Hepatocyte (in vitro differentiated cells): ENCODE measurements around the gene SOX8. TPM values are rescaled to one million over a fixed set of nuclear protein-coding genes. Genes with fewer than 3 reads are reported as not detected.

Experiments
- DNase-seq: peaks from one replicate; pipeline ENCODE4 v3.0.0-alpha.2; 2016; ENCODE audit warnings: low spot score
- H2AFZ ChIP-seq: fragments of 200-600 bp; sonication (generic); 2 replicates; pipeline ENCODE4 v1.6.0; 2016; ENCODE audit warnings: antibody characterized with exemption, mild to moderate bottlenecking
- H3K27ac ChIP-seq: fragments of 200-600 bp; sonication (generic); 2 replicates; pipeline ENCODE4 v1.5.1; 2016; ENCODE audit warnings: mild to moderate bottlenecking
- H3K27me3 ChIP-seq: fragments of 200-600 bp; sonication (generic); 2 replicates; pipeline ENCODE4 v1.6.1; 2016
- H3K36me3 ChIP-seq: fragments of 200-600 bp; sonication (generic); replicated peaks from 2 replicates; pipeline ENCODE4 v1.5.1; 2016; ENCODE audit warnings: low read depth; ENCODE audit not compliant: insufficient read depth
- H3K4me1 ChIP-seq: fragments of 200-600 bp; sonication (generic); 2 replicates; pipeline ENCODE4 v1.5.1; 2016; ENCODE audit warnings: mild to moderate bottlenecking, moderate library complexity; ENCODE audit not compliant: insufficient read depth
- H3K4me2 ChIP-seq: fragments of 200-600 bp; sonication (generic); 2 replicates; pipeline ENCODE4 v1.6.0; 2016
- H3K4me3 ChIP-seq: fragments of 200-600 bp; sonication (generic); 2 replicates; pipeline ENCODE4 v1.5.1; 2016; ENCODE audit warnings: mild to moderate bottlenecking
- H3K79me2 ChIP-seq: fragments of 200-600 bp; sonication (generic); 2 replicates; pipeline ENCODE4 v1.6.0; 2017; ENCODE audit warnings: mild to moderate bottlenecking
- H3K9me2 ChIP-seq: fragments of 200-600 bp; sonication (generic); replicated peaks from 2 replicates; pipeline ENCODE4 v1.6.0; 2017; ENCODE audit warnings: mild to moderate bottlenecking; ENCODE audit not compliant: insufficient read depth
- H3K9me3 ChIP-seq: fragments of 200-600 bp; sonication (generic); 2 replicates; pipeline ENCODE4 v1.5.1; 2016; ENCODE audit warnings: low read depth, mild to moderate bottlenecking
- H4K20me1 ChIP-seq: fragments of 200-600 bp; sonication (generic); 2 replicates; pipeline ENCODE4 v1.6.0; 2016; ENCODE audit warnings: mild to moderate bottlenecking; ENCODE audit not compliant: insufficient read depth, poor library complexity, severe bottlenecking
- EZH2 ChIP-seq: fragments of 200-600 bp; sonication (generic); IDR thresholded peaks from 2 replicates; pipeline ENCODE4 v1.6.1; 2016; ENCODE audit warnings: antibody characterized with exemption, mild to moderate bottlenecking, borderline replicate concordance
- EZH2phosphoT487 ChIP-seq: fragments of 200-600 bp; sonication (generic); IDR thresholded peaks from one replicate; pipeline ENCODE4 v1.6.1; 2018; ENCODE audit warnings: antibody characterized with exemption, mild to moderate bottlenecking, low read depth, moderate library complexity; ENCODE audit not compliant: unreplicated experiment, severe bottlenecking
- WGBS: methylation state at CpG from one replicate; pipeline ENCODE4 v1.1.6; 2016; ENCODE audit warnings: low lambda C conversion rate; ENCODE audit errors: missing lambda C conversion rate; 5-methylcytosine and 5-hydroxymethylcytosine counted together
- polyA plus RNA-seq: library from polyadenylated mRNA; unstranded; fragments of >200 nt; fragmentation: Nextera tagmentation; extraction: Ambion mirVana; gene quantifications from 2 replicates; pipeline ENCODE4 v1.2.1, GENCODE V29; 2016
- total RNA-seq: library from RNA; depleted of rRNA; stranded (reverse); fragments of >200 nt; gene quantifications from 2 replicates; pipeline ENCODE4 v1.2.3, GENCODE V29; 2014
- TF ChIP-seq, protein P1 (sequence below): fragments of 200-600 bp; sonication (generic); IDR thresholded peaks from 2 replicates; pipeline ENCODE4 v1.5.1; 2016; ENCODE audit warnings: antibody characterized with exemption, mild to moderate bottlenecking; ENCODE audit not compliant: poor library complexity

Gene SOX8
- total and polyA plus RNA-seq, 2 experiments from 2014 or later: 3.8 to 4.7 TPM

DNA sequence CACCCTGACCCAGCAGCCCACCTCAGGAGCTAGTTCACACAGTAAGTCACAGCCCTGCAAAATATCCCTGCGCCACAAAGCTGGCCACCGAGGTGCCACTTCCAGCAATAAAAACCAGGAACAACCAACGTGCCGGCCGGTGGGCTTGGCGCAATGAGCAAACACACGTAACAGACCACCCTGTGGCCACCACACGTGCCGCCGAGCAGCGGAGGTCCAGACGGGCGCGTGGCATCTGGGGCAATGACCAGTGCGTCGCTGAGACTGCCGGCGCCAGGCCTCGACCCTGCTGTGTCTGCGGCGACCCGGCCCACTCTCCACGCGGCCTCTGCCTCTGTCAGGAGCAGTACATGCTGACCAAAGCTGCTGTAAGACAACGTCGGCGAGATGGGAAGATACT lies 42.3 kb upstream of the SOX8 start:
- no peaks in the 10 kb centered on the region for H3K36me3 ChIP-seq
- no peak for TF ChIP-seq EZH2
- TF ChIP-seq EZH2phosphoT487: no peak
- TF ChIP-seq, protein P1, sequence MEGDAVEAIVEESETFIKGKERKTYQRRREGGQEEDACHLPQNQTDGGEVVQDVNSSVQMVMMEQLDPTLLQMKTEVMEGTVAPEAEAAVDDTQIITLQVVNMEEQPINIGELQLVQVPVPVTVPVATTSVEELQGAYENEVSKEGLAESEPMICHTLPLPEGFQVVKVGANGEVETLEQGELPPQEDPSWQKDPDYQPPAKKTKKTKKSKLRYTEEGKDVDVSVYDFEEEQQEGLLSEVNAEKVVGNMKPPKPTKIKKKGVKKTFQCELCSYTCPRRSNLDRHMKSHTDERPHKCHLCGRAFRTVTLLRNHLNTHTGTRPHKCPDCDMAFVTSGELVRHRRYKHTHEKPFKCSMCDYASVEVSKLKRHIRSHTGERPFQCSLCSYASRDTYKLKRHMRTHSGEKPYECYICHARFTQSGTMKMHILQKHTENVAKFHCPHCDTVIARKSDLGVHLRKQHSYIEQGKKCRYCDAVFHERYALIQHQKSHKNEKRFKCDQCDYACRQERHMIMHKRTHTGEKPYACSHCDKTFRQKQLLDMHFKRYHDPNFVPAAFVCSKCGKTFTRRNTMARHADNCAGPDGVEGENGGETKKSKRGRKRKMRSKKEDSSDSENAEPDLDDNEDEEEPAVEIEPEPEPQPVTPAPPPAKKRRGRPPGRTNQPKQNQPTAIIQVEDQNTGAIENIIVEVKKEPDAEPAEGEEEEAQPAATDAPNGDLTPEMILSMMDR: no peak
- H3K4me3 ChIP-seq: no peak overlapping the region
- no peak for DNase-seq
- no peaks in the 10 kb centered on the region for H3K27me3 ChIP-seq
- no peaks in the 10 kb centered on the region for H4K20me1 ChIP-seq
- H3K9me3 ChIP-seq: peaks cover 6% of the 10 kb centered on the region
- H3K4me2 ChIP-seq: no peak overlapping the region
- H2AFZ ChIP-seq: no peak overlapping the region
- H3K9me2 ChIP-seq: no peaks in the 10 kb centered on the region
- no peaks in the 10 kb centered on the region for H3K79me2 ChIP-seq
- WGBS: 96% methylated on average over 27 of the region's 27 CpGs
- no peaks in the 10 kb centered on the region for H3K4me1 ChIP-seq
- H3K27ac ChIP-seq: no peak overlapping the region

DNA sequence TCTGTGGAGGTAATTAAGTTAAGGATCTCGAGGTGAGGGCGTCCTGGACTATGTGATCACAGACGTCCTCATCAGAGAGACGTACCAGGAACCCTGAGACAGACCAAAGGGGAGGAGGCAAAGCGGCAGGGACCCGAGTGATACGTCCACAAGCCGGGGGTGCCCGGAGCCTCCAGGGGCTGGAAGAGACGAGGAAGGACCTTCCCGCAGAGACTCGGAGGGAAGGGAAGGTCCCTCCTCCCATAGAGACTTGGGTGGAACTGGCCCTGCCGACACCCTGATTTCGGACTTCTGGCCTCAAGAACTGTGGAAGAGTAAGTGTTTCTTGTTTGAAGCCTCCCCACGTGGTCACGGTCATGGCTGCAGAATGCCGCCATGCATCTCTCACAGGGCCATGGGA lies 41.6 kb upstream of the SOX8 start:
- no peaks in the 10 kb centered on the region for H3K79me2 ChIP-seq
- WGBS: over 99% methylated on average over 17 of the region's 17 CpGs

DNA sequence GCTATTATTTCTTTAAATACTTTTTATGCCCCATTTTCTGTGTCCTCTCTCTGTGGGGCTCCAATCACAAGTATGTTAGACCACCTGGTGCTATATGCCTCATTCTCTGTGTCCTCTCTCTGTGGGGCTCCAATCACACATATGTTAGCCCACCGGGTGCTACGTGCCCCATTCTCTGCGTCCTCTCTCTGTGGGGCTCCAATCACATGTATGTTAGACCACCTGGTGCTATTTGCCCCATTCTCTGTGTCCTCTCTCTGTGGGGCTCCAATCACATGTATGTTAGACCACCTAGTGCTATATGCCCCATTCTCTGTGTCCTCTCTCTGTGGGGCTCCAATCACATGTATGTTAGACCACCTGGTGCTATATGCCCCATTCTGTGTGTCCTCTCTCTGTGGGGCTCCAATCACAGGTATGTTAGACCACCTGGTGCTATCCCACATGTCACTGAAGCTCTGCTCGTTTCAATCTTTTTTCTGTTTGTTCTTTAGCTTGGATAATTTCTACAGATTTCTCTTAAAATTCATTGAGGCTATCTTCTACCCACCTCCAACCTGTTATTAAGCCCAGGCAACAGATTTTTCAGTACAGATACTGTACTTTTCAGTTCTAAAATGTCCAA lies 39.0 kb upstream of the SOX8 start:
- no peaks in the 10 kb centered on the region for H3K9me2 ChIP-seq
- no peaks in the 10 kb centered on the region for H3K79me2 ChIP-seq
- H3K4me3 ChIP-seq: no peak overlapping the region
- 90% methylated on average over 4 of the region's 4 CpGs for WGBS
- TF ChIP-seq EZH2: no peak
- H3K27ac ChIP-seq: no peak overlapping the region
- no peaks in the 10 kb centered on the region for H4K20me1 ChIP-seq
- H3K4me1 ChIP-seq: no peaks in the 10 kb centered on the region
- H3K4me2 ChIP-seq: no peak overlapping the region
- no peak overlapping the region for H2AFZ ChIP-seq
- no peak for DNase-seq
- no peaks in the 10 kb centered on the region for H3K27me3 ChIP-seq
- H3K9me3 ChIP-seq: peaks cover 6% of the 10 kb centered on the region
- H3K36me3 ChIP-seq: no peaks in the 10 kb centered on the region

More for the DNA sequence above, 41.6 kb upstream of the SOX8 start:
- TF ChIP-seq EZH2phosphoT487 (no peak), EZH2 (no peak)
- TF ChIP-seq, protein P1: no peak
- no peak overlapping the region for H3K4me2 ChIP-seq
- peaks cover 6% of the 10 kb centered on the region for H3K9me3 ChIP-seq
- no peaks in the 10 kb centered on the region for H3K4me1 ChIP-seq
- H4K20me1 ChIP-seq: no peaks in the 10 kb centered on the region
- no peaks in the 10 kb centered on the region for H3K9me2 ChIP-seq
- no peak overlapping the region for H3K4me3 ChIP-seq
- H3K36me3 ChIP-seq: no peaks in the 10 kb centered on the region
- DNase-seq: no peak
- no peak overlapping the region for H3K27ac ChIP-seq
- no peaks in the 10 kb centered on the region for H3K27me3 ChIP-seq
- H2AFZ ChIP-seq: no peak overlapping the region

DNA sequence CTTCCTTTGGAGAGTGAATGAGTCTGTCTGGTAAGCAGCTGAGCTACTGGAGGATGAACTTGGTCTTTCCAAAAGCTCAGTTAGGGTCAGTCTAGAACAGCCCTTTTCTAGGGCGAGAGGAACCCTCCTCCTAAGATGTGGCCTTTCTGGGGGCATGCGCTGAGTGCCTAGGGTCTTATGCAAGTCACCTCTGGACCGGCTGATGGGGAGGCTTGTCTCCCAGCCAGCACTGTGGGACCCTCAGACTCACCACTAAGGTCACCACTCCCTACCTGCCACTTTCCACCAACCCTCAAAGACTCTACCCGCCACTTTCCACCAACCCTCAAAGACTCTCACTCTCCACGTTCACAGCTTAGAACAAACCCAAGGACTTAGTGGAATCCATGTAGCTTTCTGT lies 37.6 kb upstream of the SOX8 start:
- Histone ChIP-seq H3K4me2 (no peak overlapping the region), H3K27ac (no peak overlapping the region), H3K9me3 (peaks cover 6% of the 10 kb centered on the region), H4K20me1 (no peaks in the 10 kb centered on the region), H3K4me3 (no peak overlapping the region), H3K36me3 (no peaks in the 10 kb centered on the region), H2AFZ (no peak overlapping the region), H3K9me2 (no peaks in the 10 kb centered on the region), H3K79me2 (no peaks in the 10 kb centered on the region), H3K4me1 (no peaks in the 10 kb centered on the region), H3K27me3 (no peaks in the 10 kb centered on the region)
- DNase-seq: no peak
- WGBS: 95% methylated on average over 5 of the region's 5 CpGs
- TF ChIP-seq, protein P1: no peak
- no peak for TF ChIP-seq EZH2phosphoT487
- no peak for TF ChIP-seq EZH2
